Astrocyte (in vitro differentiated cells and primary cell): Measurements from ENCODE around the gene RIPOR3.

Experiments used
- EZH2 ChIP-seq: IDR thresholded peaks from 2 replicates; pipeline ENCODE4 v1.6.1; 2012; ENCODE audit warnings: mild to moderate bottlenecking, low read length, inconsistent platforms; ENCODE audit not compliant: insufficient read depth
- TF ChIP-seq, protein P1 (sequence below): IDR thresholded peaks from 2 replicates; pipeline ENCODE4 v1.5.1; 2011; ENCODE audit warnings: low read depth, mild to moderate bottlenecking, inconsistent platforms, low read length, moderate library complexity; ENCODE audit not compliant: insufficient read depth

DNA sequence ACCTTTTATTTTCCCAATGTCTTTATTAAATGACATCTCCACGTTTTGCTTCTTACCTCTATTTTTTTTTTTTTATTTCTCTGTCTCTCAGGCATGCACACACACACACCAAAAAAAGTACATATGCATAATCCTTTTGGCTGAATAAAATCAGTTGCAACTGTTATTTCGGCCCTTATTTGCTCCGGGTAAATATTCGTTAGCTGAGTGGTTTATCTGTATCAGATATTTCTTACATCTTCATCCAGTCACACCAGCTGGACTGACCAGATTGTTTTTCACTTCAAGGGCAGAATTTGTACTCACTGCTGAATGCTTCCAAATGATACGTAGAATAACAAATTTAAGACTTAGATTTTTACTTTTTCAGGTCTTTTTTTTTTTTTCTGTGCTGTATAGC is 135.7 kb downstream of the RIPOR3 start:
- TF ChIP-seq, protein P1, sequence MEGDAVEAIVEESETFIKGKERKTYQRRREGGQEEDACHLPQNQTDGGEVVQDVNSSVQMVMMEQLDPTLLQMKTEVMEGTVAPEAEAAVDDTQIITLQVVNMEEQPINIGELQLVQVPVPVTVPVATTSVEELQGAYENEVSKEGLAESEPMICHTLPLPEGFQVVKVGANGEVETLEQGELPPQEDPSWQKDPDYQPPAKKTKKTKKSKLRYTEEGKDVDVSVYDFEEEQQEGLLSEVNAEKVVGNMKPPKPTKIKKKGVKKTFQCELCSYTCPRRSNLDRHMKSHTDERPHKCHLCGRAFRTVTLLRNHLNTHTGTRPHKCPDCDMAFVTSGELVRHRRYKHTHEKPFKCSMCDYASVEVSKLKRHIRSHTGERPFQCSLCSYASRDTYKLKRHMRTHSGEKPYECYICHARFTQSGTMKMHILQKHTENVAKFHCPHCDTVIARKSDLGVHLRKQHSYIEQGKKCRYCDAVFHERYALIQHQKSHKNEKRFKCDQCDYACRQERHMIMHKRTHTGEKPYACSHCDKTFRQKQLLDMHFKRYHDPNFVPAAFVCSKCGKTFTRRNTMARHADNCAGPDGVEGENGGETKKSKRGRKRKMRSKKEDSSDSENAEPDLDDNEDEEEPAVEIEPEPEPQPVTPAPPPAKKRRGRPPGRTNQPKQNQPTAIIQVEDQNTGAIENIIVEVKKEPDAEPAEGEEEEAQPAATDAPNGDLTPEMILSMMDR = no peak
- no peak for TF ChIP-seq EZH2
